ENCODE data around the gene PDE6A. TPM values are rescaled to one million over a fixed set of nuclear protein-coding genes. Genes with fewer than 3 reads are reported as not detected.

The PDE6A gene
- total RNA-seq, 1 donor from 2014 or later: not detected

DNA sequence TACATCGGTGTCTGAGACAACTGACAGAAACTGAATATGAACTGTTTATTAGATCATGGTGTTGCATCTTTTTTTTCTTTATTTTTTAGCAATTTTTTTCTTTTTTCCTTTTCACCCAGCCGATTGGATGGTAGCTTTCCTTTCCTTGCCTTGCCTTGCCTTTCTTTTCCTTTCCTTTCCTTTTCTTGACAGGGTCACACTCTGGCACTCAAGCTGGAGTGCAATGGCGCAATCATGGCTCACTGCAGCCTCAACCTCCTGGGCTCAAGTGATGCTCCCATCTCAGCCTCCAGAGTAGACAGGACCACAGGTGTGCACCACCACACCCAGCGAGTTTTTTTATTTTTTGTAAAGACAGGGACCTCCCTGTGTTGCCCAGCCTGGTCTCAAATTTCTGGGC lies 2.8 kb downstream of the PDE6A start:
- peaks cover 17% of the 10 kb centered on the region for H3K4me1 ChIP-seq
- intact Hi-C loops (cut with DNase I): no loop called here

DNA sequence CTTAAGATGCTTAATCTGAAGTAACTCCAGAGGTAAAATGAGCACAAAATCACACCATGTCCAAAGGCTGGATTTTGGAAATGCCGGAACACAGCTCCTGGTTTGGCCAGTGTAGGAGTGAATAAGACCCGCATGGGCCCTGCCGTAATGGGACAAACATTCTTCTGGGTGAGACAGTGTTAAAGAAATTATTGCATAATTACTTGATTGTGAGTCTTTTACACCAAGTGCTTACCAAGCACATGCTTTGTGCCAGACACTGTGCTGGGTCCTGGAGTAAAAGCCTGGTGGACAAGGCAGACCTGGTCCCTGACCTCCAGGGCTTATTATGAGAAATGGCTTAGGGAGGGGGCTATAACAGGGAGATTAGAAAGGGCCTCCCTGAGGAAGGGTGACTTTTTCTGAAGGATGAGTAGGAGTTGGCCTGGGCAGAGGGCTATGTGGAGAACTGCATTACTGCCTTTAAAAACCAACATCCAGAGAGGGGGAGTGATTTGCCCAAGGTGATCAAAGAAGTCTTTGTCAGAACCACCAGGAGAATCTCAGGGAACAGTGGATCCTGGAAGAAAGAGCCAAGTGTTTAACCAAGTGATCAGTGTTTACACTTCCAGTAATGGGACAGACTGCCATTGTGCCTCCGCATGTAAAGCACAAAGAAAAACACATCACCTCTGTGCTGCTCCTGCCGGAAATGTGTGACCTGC lies 3.5 kb downstream of the PDE6A start:
- DNase-seq: no peak
- no peaks in the 10 kb centered on the region for H3K36me3 ChIP-seq
- no peak overlapping the region for H3K4me3 ChIP-seq
- no peak for ATAC-seq
- H3K27me3 ChIP-seq (ENCODE audit: low read depth): no peaks in the 10 kb centered on the region
- intact Hi-C loops (cut with DNase I): no loop called here
- peaks cover 17% of the 10 kb centered on the region for H3K4me1 ChIP-seq
- no peaks in the 10 kb centered on the region for H3K9me3 ChIP-seq
- TF ChIP-seq, protein P1, sequence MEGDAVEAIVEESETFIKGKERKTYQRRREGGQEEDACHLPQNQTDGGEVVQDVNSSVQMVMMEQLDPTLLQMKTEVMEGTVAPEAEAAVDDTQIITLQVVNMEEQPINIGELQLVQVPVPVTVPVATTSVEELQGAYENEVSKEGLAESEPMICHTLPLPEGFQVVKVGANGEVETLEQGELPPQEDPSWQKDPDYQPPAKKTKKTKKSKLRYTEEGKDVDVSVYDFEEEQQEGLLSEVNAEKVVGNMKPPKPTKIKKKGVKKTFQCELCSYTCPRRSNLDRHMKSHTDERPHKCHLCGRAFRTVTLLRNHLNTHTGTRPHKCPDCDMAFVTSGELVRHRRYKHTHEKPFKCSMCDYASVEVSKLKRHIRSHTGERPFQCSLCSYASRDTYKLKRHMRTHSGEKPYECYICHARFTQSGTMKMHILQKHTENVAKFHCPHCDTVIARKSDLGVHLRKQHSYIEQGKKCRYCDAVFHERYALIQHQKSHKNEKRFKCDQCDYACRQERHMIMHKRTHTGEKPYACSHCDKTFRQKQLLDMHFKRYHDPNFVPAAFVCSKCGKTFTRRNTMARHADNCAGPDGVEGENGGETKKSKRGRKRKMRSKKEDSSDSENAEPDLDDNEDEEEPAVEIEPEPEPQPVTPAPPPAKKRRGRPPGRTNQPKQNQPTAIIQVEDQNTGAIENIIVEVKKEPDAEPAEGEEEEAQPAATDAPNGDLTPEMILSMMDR (IDR thresholded peaks at IDR 0.05): no peak
- no peak overlapping the region for H3K27ac ChIP-seq

More for the DNA sequence above, 2.8 kb downstream of the PDE6A start:
- no peak overlapping the region for H3K4me3 ChIP-seq
- DNase-seq (no peak), ATAC-seq (no peak)
- TF ChIP-seq, protein P1 (IDR thresholded peaks at IDR 0.05): no peak
- no peaks in the 10 kb centered on the region for H3K9me3 ChIP-seq
- H3K27ac ChIP-seq: no peak overlapping the region
- H3K27me3 ChIP-seq (ENCODE audit: low read depth): no peaks in the 10 kb centered on the region
- no peaks in the 10 kb centered on the region for H3K36me3 ChIP-seq

DNA sequence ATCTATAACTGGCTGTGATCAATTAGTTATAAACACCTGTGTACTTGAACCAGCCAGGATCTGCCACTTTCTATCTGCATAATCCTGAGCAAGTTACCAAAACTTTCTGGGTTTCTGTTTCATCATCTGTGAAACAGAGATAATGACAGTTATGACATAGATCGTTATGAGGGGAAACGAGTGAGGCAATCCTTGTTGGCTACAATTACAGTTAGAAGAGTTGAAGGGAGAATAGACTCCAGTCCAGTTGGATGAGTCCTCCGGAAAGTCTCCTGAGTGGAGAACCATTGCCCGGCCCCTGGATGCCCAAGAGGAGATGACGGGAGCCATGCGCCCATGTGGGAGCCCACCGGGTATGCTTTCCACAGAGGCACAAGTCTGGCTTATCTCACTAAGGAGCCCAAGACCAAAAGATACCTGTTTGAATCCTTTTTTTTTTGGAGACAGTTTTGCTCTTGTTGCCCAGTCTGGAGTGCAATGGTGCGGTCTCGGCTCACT lies 4.5 kb downstream of the PDE6A start:
- H3K36me3 ChIP-seq: no peaks in the 10 kb centered on the region
- H3K27me3 ChIP-seq (ENCODE audit: low read depth): no peaks in the 10 kb centered on the region
- DNase-seq: no peak
- H3K4me3 ChIP-seq: no peak overlapping the region
- intact Hi-C loops (cut with DNase I): no loop called here
- peaks cover 17% of the 10 kb centered on the region for H3K4me1 ChIP-seq
- no peaks in the 10 kb centered on the region for H3K9me3 ChIP-seq
- H3K27ac ChIP-seq: no peak overlapping the region
- TF ChIP-seq, protein P1 (IDR thresholded peaks at IDR 0.05): no peak
- ATAC-seq: no peak

DNA sequence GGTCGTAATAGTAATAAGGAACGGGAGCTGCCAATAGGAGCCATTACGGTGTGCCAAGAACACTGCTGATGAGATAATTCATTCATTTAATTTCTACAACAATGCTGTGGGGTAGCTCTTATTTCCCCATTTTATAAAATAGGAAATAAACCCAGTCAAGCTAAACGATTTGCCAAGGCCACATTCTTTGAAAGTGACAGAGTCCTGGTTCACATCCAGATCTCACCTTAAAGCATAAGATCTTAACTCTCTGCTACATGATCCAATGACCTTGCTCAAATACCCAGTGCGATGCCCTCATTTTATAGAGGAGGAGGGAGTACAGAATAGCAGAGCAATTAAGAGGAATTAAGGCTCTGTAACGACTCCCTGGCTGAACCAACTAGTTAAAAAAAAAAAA lies 5.0 kb downstream of the PDE6A start:
- peaks cover 17% of the 10 kb centered on the region for H3K4me1 ChIP-seq
- no peak overlapping the region for H3K27ac ChIP-seq
- DNase-seq (no peak), ATAC-seq (peak; percentile 25 to 46)
- TF ChIP-seq, protein P1 (IDR thresholded peaks at IDR 0.05): no peak
- H3K27me3 ChIP-seq (ENCODE audit: low read depth): no peaks in the 10 kb centered on the region
- no peak overlapping the region for H3K4me3 ChIP-seq
- no peaks in the 10 kb centered on the region for H3K9me3 ChIP-seq
- intact Hi-C loops (cut with DNase I): no loop called here
- no peaks in the 10 kb centered on the region for H3K36me3 ChIP-seq

DNA sequence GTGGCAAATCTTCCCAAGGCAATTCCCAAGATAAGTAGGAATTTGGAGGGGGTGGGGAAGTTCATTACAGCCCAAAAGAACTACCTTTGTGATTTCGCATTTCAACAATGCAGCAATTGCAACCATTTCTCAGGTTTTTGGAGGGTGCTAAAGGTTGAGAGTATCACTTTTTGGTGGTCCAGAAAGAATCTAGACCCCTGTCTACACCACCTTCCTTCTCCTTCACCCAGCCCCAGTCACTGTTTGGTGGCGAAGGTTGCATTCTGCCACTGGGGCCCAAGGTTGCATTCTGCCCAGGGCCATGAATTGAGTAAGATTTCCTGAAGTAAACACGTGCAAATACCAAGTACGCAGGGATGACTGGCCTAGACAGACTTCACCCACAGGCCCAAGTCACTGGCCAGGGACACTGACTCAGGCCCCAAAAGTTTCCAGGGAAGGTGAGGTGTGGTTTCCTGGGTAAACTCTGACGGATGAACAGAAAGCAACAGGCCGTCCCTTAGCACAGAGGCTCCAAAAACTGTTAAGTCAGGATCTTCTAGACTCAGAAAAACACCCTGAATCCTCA lies 5.7 kb downstream of the PDE6A start:
- DNase-seq: no peak
- no peaks in the 10 kb centered on the region for H3K36me3 ChIP-seq
- TF ChIP-seq, protein P1 (IDR thresholded peaks at IDR 0.05): no peak
- peak; percentile 48 to 56 for ATAC-seq
- H3K27me3 ChIP-seq (ENCODE audit: low read depth): no peaks in the 10 kb centered on the region
- intact Hi-C loops (cut with DNase I): no loop called here
- H3K4me3 ChIP-seq: no peak overlapping the region
- H3K9me3 ChIP-seq: no peaks in the 10 kb centered on the region
- H3K4me1 ChIP-seq: peaks cover 17% of the 10 kb centered on the region
- no peak overlapping the region for H3K27ac ChIP-seq

Data from lower lobe of right lung (tissue), 2 donors.